Smooth muscle cell of the brain vasculature (primary cell): ENCODE results near the gene OPRD1.
"Not testable (repeated sequence)": the region's sequence is repeated elsewhere in the genome, so short reads cannot be mapped to it uniquely, and the experiment has no call there.

ENCODE experiments used
- DNase-seq: peaks from one replicate; pipeline ENCODE4 v3.0.0-alpha.2; 2012; ENCODE audit warnings: low read depth, low spot score

The OPRD1 gene

DNA sequence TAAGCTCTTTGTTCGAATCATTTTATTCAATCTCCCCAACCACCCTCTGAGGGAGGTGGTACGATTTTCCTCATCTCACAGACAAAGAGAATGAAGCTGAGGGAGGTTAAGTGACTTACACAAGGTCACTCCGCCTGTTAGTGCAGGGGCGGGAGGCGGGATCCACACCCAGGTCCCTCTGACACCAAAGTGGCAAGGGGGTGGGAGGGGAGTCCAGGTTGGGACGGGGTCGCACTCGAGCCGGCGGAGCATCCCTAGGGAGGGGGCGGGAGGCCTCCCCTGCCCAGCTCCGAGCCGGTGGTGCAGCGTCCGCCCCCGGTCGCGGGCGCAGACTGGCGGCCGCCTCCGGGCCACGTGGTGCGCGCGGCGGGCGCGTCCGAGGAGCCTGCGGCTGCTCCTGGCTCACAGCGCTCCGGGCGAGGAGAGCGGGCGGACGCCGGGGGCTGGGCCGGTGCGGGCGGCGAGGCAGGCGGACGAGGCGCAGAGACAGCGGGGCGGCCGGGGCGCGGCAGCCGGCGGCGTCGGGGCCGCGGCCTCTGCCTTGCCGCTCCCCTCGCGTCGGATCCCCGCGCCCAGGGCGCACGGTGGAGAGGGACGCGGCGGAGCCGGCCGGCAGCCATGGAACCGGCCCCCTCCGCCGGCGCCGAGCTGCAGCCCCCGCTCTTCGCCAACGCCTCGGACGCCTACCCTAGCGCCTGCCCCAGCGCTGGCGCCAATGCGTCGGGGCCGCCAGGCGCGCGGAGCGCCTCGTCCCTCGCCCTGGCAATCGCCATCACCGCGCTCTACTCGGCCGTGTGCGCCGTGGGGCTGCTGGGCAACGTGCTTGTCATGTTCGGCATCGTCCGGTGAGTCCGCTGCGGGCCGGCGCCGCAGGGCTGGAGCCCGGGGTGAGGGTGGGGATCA is at the start of gene OPRD1:
Gene OPRD1, plus strand, starts transcription at position 405 of the 903 bp plus-strand sequence. Its CDS starts 214 bp downstream, at position 619.
- no peak for DNase-seq

- no peak for DNase-seq
These were observed 45.3 kb upstream of the OPRD1 start for GRCh38 chr1:28766532-28767183.

GRCh38 chr1:28770601-28771165 is 41.3 kb upstream of the OPRD1 start:
- DNase-seq = no peak

GRCh38 chr1:28771921-28772320 is 40.0 kb upstream of the OPRD1 start:
- not testable (repeated sequence) for DNase-seq

DNA sequence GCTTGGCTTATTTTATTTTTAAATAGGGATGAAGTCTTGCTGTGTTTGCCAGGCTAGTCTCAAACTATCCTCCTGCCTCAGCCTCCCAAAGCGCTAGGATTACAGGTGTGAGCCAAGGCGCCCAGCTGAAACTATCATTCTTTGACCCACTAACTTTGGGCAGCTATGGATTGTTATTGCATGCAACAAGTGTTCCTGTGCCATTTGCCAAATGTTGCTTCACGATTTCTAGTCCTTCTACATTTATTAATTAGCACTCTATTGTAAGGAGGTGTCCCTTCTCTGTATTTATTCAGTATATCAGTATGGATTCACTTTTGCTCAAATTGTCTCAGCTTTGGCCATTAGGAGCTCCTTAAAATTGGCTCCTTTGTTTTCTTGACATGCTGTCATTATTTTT is 38.9 kb upstream of the OPRD1 start:
- DNase-seq = no peak

- DNase-seq = no peak
These were observed 36.6 kb upstream of the OPRD1 start for GRCh38 chr1:28775121-28775942.

DNA sequence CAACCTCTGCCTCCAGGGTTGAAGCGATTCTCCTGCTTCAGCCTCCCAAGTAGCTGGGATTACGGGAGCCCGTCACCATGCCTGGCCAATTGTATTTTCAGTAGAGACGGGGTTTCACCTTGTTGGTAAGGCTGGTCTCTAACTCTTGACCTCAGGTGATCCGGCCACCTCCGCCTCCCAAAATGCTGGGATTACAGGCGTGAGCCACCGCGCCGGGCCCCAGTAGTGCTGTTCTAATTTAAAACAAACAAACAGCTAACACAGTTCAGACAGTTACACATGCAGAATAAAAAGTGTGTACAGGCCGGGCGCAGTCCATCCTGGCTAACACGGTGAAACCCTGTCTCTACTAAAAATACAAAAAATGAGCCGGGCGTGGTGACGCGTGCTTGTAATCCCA is 35.6 kb upstream of the OPRD1 start:
- DNase-seq = no peak

DNA sequence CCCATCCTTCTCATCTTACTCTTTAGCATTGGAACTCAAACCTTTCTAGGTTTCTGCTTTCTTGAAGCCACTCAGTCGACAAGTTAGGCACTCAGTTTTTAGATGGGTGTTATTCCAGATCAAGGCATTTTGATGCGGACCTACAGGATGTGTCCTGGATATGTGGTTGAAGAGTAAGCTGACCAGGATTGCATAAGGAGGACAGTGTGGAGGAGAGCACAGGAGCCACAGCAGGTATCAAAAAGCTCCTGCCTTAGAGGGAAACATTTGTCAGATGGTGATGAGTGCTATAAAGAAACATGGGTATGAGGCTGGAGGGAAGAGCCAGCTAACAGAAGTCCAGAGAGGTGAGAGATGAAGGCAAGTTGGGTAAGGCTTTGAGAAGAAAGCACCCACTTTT is 33.9 kb upstream of the OPRD1 start:
- no peak for DNase-seq

DNA sequence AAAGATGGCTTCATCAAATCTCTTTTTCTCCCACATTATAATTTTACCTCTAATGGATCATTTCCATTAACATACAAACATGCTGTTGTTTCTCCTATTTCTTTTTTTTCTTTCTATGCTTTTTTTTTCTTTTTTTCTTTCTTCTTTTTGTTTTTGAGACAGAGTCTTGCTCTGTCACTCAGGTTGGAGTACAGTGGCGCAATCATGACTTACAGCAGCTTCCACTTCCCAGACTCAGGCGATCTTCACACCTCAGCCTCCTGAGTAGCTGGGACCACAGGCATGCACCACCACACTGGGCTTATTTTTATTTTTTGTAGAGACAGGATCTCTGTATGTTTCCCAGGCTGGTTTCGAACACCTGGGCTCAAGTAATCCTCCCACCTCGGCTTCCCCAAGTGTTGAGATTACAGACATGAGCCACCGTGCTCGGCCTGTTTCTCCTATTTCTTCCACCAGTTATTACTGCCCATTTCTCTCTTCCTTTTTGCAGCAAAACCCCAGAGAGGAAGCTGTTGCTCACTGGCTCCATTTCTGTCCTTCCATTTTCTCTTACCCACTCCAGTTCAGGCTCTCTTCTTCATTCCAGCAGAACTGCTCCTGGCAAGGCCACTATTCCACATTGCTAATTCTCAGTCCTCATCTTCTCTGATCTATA is 32.1 kb upstream of the OPRD1 start:
- no peak for DNase-seq

GRCh38 chr1:28781305-28781704 is 30.7 kb upstream of the OPRD1 start:
- no peak for DNase-seq

DNA sequence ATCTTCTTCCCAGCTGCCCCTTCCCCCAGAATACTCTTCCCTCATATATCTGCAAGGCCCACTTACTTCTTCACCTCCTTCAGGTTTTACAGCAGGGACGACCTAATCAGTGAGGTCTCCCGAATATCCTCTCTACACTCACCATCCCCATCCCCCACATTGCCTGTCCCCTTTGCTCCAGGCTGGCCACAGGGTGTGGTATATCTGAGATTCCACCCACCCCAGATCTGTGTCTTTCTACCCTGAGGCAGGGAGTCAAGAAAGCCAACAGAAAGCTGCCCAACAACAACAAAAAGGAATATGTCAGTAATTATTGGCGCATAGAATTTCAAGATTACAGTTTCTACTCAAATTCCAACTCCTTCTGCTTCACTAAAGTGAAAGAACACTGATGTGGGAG is 30.0 kb upstream of the OPRD1 start:
- DNase-seq = no peak

GRCh38 chr1:28783363-28783762 is 28.6 kb upstream of the OPRD1 start:
- DNase-seq = no peak

DNA sequence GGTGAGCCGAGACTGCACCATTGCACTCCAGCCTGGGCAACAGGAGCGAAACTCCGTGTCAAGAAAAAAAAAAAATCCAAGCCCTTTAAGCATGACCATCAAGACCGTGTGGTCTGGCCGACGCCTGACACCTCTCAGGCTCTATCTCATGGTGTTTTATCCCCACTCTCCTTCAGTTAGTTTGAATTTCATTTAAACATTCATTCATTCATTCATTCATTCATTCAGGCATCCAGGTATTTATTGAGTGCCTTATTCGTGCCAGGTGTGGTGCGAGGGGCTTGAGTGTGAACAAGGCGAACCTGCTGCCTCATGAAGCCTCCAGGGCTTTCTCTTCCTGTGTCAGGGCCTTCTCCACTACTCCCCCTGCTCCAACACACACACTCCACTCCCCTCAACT is 22.6 kb upstream of the OPRD1 start:
- no peak for DNase-seq

- no peak for DNase-seq
These were observed 22.2 kb upstream of the OPRD1 start for GRCh38 chr1:28789816-28790215.

DNA sequence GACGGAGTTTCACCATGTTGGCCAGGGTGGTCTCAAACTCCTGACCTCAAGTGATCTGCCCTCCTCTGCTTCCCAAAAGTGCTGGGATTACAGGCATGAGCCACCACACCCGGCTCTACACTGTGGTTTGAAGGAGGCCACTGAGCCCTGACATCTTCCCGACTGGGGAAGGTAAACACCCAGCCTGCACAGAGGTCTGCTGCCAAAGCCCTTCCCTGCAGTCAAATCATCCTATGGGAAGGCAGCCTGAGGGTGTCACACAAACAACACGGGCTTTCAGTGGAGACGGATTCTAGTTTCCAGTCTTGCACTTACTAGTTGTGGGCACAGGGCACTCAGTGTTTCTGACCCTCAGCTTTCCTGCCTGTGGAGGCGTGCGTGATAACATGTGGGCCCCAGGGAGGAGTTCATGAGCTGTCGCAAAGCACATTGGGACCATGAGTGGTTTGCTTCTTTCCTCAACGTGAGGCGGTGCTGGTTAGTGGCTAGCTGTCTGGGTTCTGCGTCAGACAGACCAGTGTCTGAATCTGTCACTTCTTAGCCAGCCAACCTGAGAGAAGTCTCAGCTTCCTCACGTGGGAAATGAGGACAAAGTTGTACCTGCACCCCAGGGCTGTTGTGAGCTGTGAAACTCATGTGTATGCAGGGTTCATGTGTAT is 21.5 kb upstream of the OPRD1 start:
- no peak for DNase-seq

DNA sequence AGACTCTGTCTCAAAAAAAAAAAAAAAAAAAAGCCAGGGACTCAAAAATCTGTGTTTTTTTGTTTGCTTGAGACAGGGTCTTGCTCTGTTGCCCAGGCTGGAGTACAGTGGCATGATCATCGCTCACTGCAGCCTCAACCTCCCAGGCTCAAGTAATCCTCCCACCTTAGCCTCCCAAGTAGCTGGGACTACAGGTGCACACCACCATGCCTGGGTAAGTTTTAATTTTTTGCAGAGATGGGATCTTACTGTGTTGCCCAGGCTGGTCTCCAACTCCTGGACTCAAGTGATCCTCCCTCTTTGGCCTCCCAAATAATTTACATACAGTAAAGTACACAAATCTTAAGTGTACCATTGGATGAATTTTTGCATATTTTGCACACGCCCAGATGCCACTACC is 20.0 kb upstream of the OPRD1 start:
- not testable (repeated sequence) for DNase-seq

GRCh38 chr1:28792644-28793121 is 19.3 kb upstream of the OPRD1 start:
- DNase-seq = no peak

- not testable (repeated sequence) for DNase-seq
These were observed 17.4 kb upstream of the OPRD1 start for GRCh38 chr1:28794582-28794981.

GRCh38 chr1:28796352-28797211 is 15.4 kb upstream of the OPRD1 start:
- no peak for DNase-seq

GRCh38 chr1:28800324-28800723 is 11.6 kb upstream of the OPRD1 start:
- DNase-seq = no peak
